Mesenteric fat pad (tissue), 1 donor: Measurements from ENCODE around the gene SLC26A5. TPM values are rescaled to one million over a fixed set of nuclear protein-coding genes. Genes with fewer than 3 reads are reported as not detected.
"Not testable (repeated sequence)": the region's sequence is repeated elsewhere in the genome, so short reads cannot be mapped to it uniquely, and the experiment has no call there.

Experiments
- DNase-seq: peaks from one replicate; pipeline ENCODE4 v3.0.0-alpha.2; 2020; ENCODE audit warnings: low spot score
- total RNA-seq: library from RNA; stranded (reverse); fragmentation: NEBNext Ultra II Directional; extraction: Animal tissue kit (Norgen Biotek cat#: 25700); gene quantifications from one replicate; pipeline ENCODE4 v1.2.1, GENCODE V29; 2021
- donor health status: DM: yes; HTN: yes; CAD: no.

The SLC26A5 gene
- total RNA-seq, 1 donor from 2014 or later, result 0.19 TPM

DNA sequence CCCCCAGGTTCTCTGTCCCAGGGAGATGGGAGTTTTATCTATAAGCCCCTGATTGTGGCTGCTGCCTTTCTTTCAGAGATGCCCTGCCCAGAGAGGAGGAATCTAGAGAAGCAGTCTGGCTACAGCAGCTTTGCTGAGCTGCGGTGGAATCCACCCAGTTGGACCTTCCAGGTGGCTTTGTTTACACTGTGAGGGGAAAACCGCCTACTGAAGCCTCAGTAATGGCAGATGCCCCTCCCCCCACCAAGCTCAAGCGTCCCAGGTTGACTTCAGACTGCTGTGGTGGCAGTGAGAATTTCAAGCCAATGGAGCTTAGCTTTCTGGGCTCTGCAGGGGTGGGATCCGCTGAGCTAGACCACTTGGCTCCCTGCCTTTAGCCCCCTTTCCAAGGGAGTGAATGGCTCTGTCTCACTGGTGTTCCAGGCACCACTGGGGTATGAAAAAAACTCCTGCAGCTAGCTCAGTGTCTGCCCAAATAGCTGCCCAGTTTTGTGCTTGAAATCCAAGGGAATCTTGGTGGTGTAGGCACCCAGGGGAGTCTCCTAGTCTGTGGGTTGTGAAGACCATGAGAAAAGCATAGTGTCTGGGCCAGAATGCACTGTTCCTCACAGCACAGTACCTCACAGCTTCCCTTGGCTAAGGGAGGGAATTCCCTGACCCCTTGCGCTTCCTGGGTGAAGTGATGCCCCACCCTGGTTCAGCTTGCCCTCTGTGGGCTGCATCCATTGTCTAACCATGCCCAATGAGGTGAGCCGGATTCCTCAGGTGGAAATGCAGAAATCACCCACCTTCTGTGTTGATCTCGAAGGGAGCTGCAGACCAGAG, 40.0 kb downstream of the SLC26A5 start:
- not testable (repeated sequence) for DNase-seq

DNA sequence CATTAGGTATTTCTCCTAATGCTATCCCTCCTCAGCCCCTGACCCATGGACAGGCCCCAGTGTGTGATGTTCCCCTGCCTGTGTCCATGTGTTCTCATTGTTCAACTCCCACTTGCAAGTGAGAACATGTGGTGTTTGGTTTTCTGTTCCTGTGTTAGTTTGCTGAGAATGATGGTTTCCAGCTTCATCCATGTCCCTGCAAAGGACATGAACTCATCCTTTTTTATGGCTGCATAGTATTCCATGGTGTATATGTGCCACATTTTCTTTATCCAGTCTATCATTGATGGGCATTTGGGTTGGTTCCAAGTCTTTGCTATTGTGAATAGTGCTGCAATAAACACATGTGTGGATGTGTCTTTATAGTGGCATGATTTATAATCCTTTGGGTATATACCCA, 46.3 kb downstream of the SLC26A5 start:
- not testable (repeated sequence) for DNase-seq

DNA sequence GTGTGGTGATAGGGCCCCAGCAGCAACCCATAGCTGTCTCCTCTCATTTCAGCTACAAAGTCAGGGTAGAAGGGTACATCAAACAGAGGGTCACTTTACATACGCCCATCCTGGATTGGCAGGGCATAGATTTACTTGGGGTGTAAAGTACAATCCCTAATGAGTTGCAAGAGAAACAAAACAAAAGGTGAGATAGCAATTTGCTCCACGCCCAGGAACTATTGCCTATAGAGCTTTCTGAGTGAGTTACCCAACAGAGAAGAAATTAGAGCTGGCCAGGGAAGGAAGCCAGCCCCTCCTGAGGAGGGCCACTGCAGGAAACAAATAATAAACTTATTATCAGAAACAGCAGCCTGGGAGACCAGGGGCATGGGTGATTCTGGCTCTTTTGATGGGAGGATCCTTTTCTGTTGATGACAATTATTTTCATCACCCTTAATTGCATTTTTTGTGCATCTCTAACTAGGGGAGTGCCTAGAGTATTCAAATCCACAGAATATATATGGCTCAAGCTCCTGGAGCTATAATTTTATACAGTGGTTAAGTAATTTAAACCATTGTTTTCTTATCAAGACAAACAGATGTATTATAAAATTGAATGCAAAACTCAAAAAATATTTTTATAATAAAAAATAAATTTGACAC, 47.4 kb downstream of the SLC26A5 start:
- DNase-seq, result no peak

DNA sequence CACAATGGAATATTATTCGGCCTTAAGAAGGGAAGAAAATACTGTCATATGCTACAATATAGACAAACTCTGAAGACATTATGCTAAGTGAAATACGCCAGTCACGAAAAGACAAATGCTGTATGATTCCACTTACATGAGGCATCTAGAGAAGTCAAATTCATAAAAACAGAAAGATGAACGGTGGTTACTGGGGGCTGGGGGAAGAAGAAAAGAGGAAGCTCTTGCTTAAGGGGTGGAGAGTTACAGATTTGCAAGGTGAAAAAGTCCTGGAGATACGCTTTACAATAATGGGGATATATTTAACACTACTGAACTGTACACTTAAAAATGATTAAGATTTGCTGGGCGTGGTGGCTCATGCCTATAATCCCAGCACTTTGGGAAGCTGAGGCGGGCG, 49.5 kb downstream of the SLC26A5 start:
- no peak for DNase-seq

- DNase-seq, result no peak
Observed at GRCh38 chr7:103395071-103395470, 50.9 kb downstream of the SLC26A5 start.

DNA sequence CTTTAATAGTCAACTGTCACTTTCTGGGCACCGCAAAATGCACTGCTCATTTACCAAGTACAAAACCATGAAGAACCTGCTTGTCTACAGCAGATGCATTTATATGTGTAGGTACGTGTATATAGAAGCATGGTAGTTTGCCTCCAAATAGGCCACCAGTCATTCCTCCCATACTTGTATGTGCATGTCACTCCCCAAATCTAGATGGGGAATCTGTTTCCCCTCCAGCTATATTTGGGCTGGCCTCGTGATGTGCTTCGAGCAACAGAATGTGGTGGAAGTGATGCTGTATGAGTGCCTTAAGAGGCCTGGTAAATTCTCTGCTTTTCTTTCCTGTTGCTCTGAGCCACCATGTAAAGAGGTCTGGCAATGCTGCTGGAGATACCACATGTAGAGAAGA, 51.4 kb downstream of the SLC26A5 start:
- no peak for DNase-seq

DNA sequence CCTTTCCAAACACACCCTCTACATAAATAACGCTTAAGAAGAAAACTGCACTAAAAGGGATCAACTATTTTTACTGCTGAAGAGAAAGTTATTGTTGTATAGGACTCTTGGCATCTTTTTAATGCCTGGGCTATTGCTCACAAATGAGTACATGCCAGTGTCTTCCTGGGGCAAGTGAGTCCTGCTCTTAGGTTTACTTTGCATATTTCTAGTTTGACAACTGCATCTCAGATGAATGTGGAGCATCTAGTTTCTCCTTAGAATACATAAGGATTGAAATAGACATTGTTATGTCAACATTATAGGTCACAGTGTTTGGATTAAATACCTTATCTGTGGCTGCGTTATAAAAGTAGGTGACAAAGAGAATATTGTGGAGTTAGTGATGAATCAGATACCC, 54.0 kb downstream of the SLC26A5 start:
- DNase-seq, result no peak

- DNase-seq, result no peak
Observed at GRCh38 chr7:103391150-103391549, 54.9 kb downstream of the SLC26A5 start.

DNA sequence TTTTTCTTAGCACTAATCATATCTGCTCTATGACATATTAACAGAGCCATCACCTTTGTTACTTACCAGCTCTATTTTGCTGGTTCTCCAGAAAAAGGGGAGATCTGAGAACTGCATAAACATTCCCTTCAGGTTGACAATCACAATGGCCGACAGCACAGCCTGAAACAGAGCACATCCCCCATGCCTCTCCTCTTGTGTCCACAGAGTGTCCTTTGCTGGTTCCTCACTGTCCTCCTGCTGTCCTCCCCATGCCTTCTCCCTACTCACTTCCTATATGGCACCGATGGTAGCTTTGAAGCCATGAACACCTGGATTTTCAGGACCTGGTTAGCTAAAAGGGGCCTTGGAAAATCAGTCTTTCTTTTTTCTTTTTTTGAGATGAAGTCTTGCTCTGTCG, 56.7 kb downstream of the SLC26A5 start:
- no peak for DNase-seq

DNA sequence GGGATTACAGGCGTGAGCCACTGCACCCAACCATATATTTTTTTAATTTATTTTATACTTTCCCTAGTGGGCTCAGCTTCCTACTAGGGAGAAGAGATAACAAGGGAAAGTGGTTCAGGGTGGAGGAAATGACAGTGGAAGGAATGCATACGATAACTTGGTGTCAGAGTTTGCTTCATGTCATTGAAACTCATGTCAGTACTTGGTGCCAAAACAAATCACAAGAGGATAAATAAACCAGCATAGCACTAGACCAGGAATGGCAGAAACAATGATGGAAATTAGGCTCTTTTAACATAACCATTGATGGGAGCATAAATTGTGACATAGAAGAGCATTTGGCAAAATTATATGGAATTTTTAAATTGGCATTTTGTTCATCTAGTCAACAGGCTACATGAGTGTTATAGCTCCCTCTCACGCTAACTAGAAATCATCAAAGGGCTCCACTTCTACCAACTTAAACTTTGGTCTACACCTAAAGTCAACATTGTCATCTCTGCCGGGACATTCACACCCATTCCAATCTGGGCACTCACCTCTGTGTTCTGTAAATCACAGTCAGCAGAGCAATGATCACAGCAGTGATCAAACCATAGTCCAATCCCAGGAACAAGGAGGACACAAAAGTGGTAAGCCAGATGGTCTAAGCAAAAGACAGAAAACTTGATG, 57.4 kb downstream of the SLC26A5 start:
- DNase-seq, result no peak

DNA sequence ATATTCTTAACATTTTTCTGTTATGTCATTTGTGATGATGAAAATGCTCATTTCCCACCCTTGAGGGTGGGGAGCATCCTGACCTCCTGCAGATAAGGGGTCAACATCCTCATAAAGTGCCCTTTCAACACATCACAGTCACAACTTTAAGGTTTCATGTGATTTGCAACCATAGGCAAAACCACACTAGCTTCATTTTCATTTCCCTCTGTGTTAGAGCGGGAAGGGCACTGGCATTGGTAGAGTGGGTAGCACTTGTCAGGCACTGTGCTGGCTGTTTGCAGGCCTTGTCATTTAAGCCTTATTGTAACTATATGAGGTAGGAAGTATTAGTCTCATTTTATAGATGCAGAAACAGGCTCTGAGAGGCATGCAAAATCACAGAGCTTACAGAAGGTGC, 58.8 kb downstream of the SLC26A5 start:
- DNase-seq, result no peak

- no peak for DNase-seq
Observed at GRCh38 chr7:103382032-103382402, 64.0 kb downstream of the SLC26A5 start.

GRCh38 chr7:103381280-103382031, 64.6 kb downstream of the SLC26A5 start:
- DNase-seq, result no peak

DNA sequence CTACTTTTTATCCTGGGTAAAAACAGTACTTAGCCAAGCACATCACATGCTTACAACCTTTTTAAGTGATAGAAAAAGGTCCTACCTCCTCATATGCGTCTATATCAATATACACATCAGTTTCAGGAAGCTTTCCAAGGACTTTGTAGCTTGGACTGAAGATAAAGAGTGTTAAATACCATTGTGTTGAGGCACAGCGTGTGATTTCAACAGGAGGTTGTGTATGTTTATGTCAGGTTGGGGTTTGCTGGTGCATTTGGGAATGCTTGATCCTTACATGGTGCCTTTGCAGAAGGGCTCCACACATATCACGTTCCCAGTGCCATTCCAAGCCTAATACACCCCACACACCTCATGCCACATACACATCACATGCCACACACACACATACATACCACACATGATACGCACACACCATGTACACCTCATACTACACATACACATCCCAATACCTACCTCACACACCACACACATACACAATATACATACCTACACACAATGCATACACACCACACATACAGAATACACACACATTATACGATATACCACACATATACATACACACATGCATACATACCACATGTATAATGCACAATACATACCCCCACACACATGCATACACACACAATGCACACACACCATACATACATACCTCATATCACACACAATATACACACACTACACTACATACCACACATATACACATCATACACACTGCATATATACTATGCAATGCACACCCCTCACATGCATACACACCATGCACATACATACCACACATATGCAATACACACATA, 65.4 kb downstream of the SLC26A5 start:
- DNase-seq, result no peak

DNA sequence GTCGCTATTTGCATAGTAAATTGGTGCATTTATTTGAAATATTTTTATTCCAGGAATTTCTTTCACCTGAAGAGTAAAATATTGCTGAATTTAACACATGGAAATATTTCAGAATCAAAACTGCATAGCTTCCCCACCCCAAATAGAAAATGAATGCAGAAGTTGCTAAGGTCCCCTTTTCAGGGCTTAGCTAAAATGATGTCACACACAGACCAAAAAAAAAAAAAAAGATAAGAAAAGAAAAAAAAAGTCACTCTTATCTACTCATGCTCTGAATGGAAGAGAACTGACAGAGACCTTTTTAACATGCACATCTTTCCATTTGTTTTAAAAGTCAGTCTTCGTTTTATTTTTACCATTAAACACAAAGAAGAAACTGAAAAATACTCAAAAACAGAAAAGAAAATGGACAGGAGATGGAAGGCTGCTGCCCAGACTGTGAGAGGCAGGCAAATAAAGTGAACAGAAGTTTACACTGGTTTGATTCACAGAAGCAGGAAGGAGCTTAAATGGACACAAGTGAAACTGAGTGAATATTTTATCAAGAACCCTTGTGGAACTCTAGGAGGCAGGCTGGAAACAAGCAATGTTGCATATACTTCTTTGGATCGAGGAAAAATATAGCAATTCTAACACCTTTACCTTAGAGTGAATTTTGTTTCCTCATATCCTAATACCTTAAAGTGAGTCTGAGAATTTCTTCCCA, 66.6 kb downstream of the SLC26A5 start:
- no peak for DNase-seq

DNA sequence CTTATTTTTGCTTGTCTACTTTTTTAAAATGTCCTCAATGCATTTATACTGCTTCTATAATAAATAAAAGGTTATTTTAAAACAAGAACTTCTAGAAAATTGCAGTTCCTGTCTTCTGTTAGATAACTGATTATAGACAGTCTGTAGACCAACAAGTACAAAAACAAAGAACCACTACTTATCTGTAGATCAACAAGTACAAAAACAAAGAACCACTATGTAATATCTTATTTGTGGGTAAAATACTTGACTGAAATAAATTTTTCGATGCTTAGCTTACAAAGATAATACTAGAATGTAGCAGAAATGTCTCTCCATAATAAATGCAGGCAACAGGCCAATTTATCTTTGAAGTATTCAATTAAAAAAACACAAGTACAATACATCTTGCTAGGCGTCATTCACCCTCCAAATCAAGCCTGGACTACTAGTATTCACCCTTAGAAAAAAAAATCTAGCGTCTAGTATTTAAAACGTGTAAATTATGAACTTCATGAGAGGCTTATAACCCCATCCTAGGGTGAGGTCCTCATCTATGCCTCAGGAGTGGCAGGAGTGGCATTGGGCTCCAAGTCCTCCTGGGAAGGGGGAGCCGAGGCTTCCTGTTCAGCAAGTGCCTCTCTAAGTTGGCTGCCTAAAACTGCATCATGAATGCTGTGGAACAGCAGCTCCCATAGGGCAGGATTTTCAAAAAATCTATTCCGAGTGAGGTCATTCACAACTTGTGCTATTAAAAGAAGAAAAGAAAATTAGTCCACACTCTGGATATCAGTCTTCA, 72.0 kb downstream of the SLC26A5 start:
- DNase-seq, result no peak

- no peak for DNase-seq
Observed at GRCh38 chr7:103369432-103369831, 76.6 kb downstream of the SLC26A5 start.

GRCh38 chr7:103349805-103350204, 96.2 kb downstream of the SLC26A5 start:
- DNase-seq, result no peak

DNA sequence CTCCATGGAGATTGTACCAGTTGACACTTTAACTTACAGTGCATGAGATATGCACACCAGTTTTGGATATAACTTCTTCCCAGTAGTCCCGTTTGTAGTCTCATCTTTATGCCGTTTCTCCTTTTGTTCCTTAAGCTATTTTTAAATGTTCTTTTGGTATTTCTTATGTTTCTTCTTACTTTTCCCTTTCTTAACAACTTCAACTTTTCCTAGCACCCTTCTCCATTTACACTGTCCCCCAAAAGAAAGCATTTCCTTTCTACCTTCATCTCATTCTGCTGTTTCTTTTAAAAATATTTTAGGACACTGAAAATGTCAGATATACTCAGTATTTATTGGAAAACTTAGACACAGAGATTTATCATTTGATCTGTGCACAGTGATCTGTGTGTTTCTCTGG, 97.0 kb downstream of the SLC26A5 start:
- no peak for DNase-seq
